Measurements from ENCODE around the gene MACROD2. TPM values are rescaled to one million over a fixed set of nuclear protein-coding genes. Genes with fewer than 3 reads are reported as not detected.

MACROD2 gene
- total RNA-seq, 4 donors from 2014 or later: 1.8 to 4.8 (median 2.9) TPM

- no peak for DNase-seq
- Histone ChIP-seq H3K4me1 (no peaks in the 10 kb centered on the region), H3K27me3 (no peaks in the 10 kb centered on the region), H3K4me3 (no peak overlapping the region), H3K36me3 (no peaks in the 10 kb centered on the region), H3K27ac (no peak overlapping the region), H3K9me3 (no peaks in the 10 kb centered on the region)
- 100% methylated on average over 1 of the region's 14 CpGs; no CpG with 5 or more reads in 1 of the 2 donors for WGBS, 2 donors
- no peak for TF ChIP-seq CTCF (IDR thresholded peaks at IDR 0.05)
- intact Hi-C loops (cut with DNase I): no loop called here
Observed at GRCh38 chr20:15030826-15031225, 1035.5 kb downstream of the MACROD2 start.

GRCh38 chr20:15031546-15032351, 1036.4 kb downstream of the MACROD2 start:
- Histone ChIP-seq H3K36me3 (no peaks in the 10 kb centered on the region), H3K27ac (no peak overlapping the region), H3K4me3 (no peak overlapping the region), H3K27me3 (no peaks in the 10 kb centered on the region), H3K4me1 (no peaks in the 10 kb centered on the region), H3K9me3 (no peaks in the 10 kb centered on the region)
- WGBS, 2 donors: 89 to 91% methylated on average over 9 to 13 of the region's 32 CpGs
- DNase-seq: no peak
- intact Hi-C loops (cut with DNase I): no loop called here
- TF ChIP-seq CTCF (IDR thresholded peaks at IDR 0.05) (no peak), POLR2A (IDR thresholded peaks at IDR 0.05) (no peak)

- no peak for DNase-seq
- Histone ChIP-seq H3K4me1 (no peaks in the 10 kb centered on the region), H3K4me3 (no peak overlapping the region), H3K27me3 (no peaks in the 10 kb centered on the region), H3K27ac (no peak overlapping the region), H3K36me3 (no peaks in the 10 kb centered on the region), H3K9me3 (no peaks in the 10 kb centered on the region)
- 94 to 95% methylated on average over 4 to 11 of the region's 11 CpGs for WGBS, 2 donors
- intact Hi-C loops (cut with DNase I): no loop called here
- TF ChIP-seq POLR2A (IDR thresholded peaks at IDR 0.05): no peak
- no peak for TF ChIP-seq CTCF (IDR thresholded peaks at IDR 0.05)
Observed at GRCh38 chr20:15032352-15032622, 1037.0 kb downstream of the MACROD2 start.

GRCh38 chr20:15033269-15033668, 1038.0 kb downstream of the MACROD2 start:
- Histone ChIP-seq H3K9me3 (no peaks in the 10 kb centered on the region), H3K27ac (no peak overlapping the region), H3K4me1 (no peaks in the 10 kb centered on the region), H3K27me3 (no peaks in the 10 kb centered on the region), H3K4me3 (no peak overlapping the region), H3K36me3 (no peaks in the 10 kb centered on the region)
- DNase-seq: no peak
- WGBS, 2 donors: 73 to 86% methylated on average over 4 of the region's 4 CpGs
- no peak for TF ChIP-seq CTCF (IDR thresholded peaks at IDR 0.05)
- TF ChIP-seq POLR2A (IDR thresholded peaks at IDR 0.05): no peak
- intact Hi-C loops (cut with DNase I): no loop called here

- H3K27ac ChIP-seq: no peak overlapping the region
- H3K27me3 ChIP-seq: no peaks in the 10 kb centered on the region
- no peak for DNase-seq
- H3K4me3 ChIP-seq: no peak overlapping the region
- H3K4me1 ChIP-seq: no peaks in the 10 kb centered on the region
- 17 to 22% methylated on average over 8 of the region's 8 CpGs for WGBS, 2 donors
- H3K9me3 ChIP-seq: no peaks in the 10 kb centered on the region
- H3K36me3 ChIP-seq: no peaks in the 10 kb centered on the region
- intact Hi-C loops (cut with DNase I): no loop called here
- no peak for TF ChIP-seq CTCF (IDR thresholded peaks at IDR 0.05)
- no peak for TF ChIP-seq POLR2A (IDR thresholded peaks at IDR 0.05)
Observed at GRCh38 chr20:15033891-15034290, 1038.6 kb downstream of the MACROD2 start.
